CD14-positive monocyte (primary cell): ENCODE measurements around the gene BBS5. TPM values are rescaled to one million over a fixed set of nuclear protein-coding genes. Genes with fewer than 3 reads are reported as not detected.

Experiments
- DNase-seq, 3 donors: peaks; one replicate each; pipeline ENCODE4 v3.0.0-alpha.2; 2011 to 2022
- H2AFZ ChIP-seq: 2 replicates; pipeline ENCODE4 v1.6.0; 2012; ENCODE audit warnings: mild to moderate bottlenecking, low read depth, low read length, inconsistent platforms; ENCODE audit not compliant: insufficient read depth, poor library complexity, severe bottlenecking
- H3K27ac ChIP-seq, 2 donors: 1 replicate in 1 of 2; 2 replicates in 1 of 2; pipeline ENCODE4 v1.5.1; 2012 to 2013; ENCODE audit warnings: low read length in 2 of 2, control low read depth in 1 of 2, inconsistent platforms in 1 of 2, low read depth in 1 of 2, mild to moderate bottlenecking in 1 of 2
- H3K27me3 ChIP-seq, 2 donors: one replicate each; pipeline versions ENCODE4 v1.6.0 to v1.6.1; 2011 to 2013; ENCODE audit warnings: low read length in 2 of 2; ENCODE audit not compliant: control insufficient read depth in 2 of 2, insufficient read depth in 2 of 2
- H3K36me3 ChIP-seq, 2 donors: replicated peaks in 1 of 2; 1 replicate in 1 of 2; 2 replicates in 1 of 2; pipeline versions ENCODE4 v1.5.1 to v1.6.1; 2012 to 2013; ENCODE audit warnings: low read length in 2 of 2, control low read depth in 1 of 2, inconsistent platforms in 1 of 2, mild to moderate bottlenecking in 1 of 2; ENCODE audit not compliant: insufficient read depth in 2 of 2, control insufficient read depth in 1 of 2
- H3K4me1 ChIP-seq, 2 donors: 1 replicate in 1 of 2; 2 replicates in 1 of 2; pipeline versions ENCODE4 v1.5.1 to v1.6.1; 2012 to 2013; ENCODE audit warnings: low read length in 2 of 2, control low read depth in 1 of 2, inconsistent platforms in 1 of 2, mild to moderate bottlenecking in 1 of 2, moderate library complexity in 1 of 2; ENCODE audit not compliant: insufficient read depth in 2 of 2, control insufficient read depth in 1 of 2
- H3K4me2 ChIP-seq: replicated peaks from 2 replicates; pipeline ENCODE3; 2012; ENCODE audit warnings: low read length, moderate library complexity, mild to moderate bottlenecking; ENCODE audit not compliant: poor library complexity, severe bottlenecking; ENCODE audit errors: extremely low read depth
- H3K4me3 ChIP-seq, 3 experiments: fragments of 200-600 bp in 1 of 3; sonication (generic) in 1 of 3; replicated peaks in 1 of 3; 1 replicate in 2 of 3; 2 replicates in 1 of 3; pipeline ENCODE4 v1.5.1; 2011 to 2013; ENCODE audit warnings: low read length in 3 of 3, mild to moderate bottlenecking in 3 of 3, control low read depth in 2 of 3, low read depth in 2 of 3, inconsistent platforms in 1 of 3, moderate library complexity in 1 of 3
- H3K79me2 ChIP-seq: 2 replicates; pipeline ENCODE4 v1.6.0; 2012; ENCODE audit warnings: mild to moderate bottlenecking, control low read depth, inconsistent platforms, low read length, moderate library complexity; ENCODE audit not compliant: insufficient read depth
- H3K9ac ChIP-seq: 2 replicates; pipeline ENCODE4 v1.6.0; 2017; ENCODE audit warnings: low read length, mild to moderate bottlenecking; ENCODE audit not compliant: insufficient read depth, poor library complexity, severe bottlenecking
- H3K9me3 ChIP-seq, 2 donors: replicated peaks in 1 of 2; 1 replicate in 1 of 2; 2 replicates in 1 of 2; pipeline versions ENCODE4 v1.5.1 to v1.6.1; 2012 to 2013; ENCODE audit warnings: low read length in 2 of 2, control low read depth in 1 of 2; ENCODE audit not compliant: control insufficient read depth in 1 of 2, insufficient read depth in 1 of 2
- H4K20me1 ChIP-seq: 2 replicates; pipeline ENCODE4 v1.6.0; 2012; ENCODE audit warnings: mild to moderate bottlenecking, low read length, control low read depth, moderate library complexity; ENCODE audit not compliant: insufficient read depth
- H3K27ac Mint-ChIP-seq, 7 donors: one replicate each; pipeline ENCODE4 v1.8.0; 2020; ENCODE audit warnings: mild to moderate bottlenecking in 7 of 7, mixed read lengths in 7 of 7, moderate library complexity in 6 of 7, inconsistent platforms in 2 of 7
- H3K27me3 Mint-ChIP-seq, 3 donors: one replicate each; pipeline ENCODE4 v1.8.0; 2021 to 2022; ENCODE audit warnings: low read depth in 3 of 3, mild to moderate bottlenecking in 3 of 3, mixed read lengths in 3 of 3, moderate library complexity in 3 of 3, inconsistent platforms in 1 of 3
- H3K36me3 Mint-ChIP-seq, 2 donors: one replicate each; pipeline ENCODE4 v1.8.0; 2020; ENCODE audit warnings: mixed read lengths in 2 of 2, inconsistent platforms in 1 of 2, mild to moderate bottlenecking in 1 of 2
- H3K4me1 Mint-ChIP-seq: one replicate; pipeline ENCODE4 v1.8.0; 2020; ENCODE audit warnings: mild to moderate bottlenecking, mixed read lengths
- H3K4me3 Mint-ChIP-seq, 2 donors: one replicate each; pipeline ENCODE4 v1.8.0; 2020; ENCODE audit warnings: mild to moderate bottlenecking in 2 of 2, mixed read lengths in 2 of 2, moderate library complexity in 1 of 2
- H3K9me3 Mint-ChIP-seq, 7 donors: one replicate each; pipeline ENCODE4 v1.8.0; 2020 to 2022; ENCODE audit warnings: mixed read lengths in 7 of 7, mild to moderate bottlenecking in 6 of 7, moderate library complexity in 6 of 7, inconsistent platforms in 2 of 7
- intact Hi-C, 2 donors: fragments of 100-400 bp; cut with micrococcal nuclease; formaldehyde crosslinking; loops; one replicate each; pipeline versions ENCODE4 v1.15.0 to v1.15.1; 2023
- polyA plus RNA-seq, 3 donors: library from polyadenylated mRNA; depleted of rRNA in 1 of 3; unstranded in 2 of 3; stranded (reverse) in 1 of 3; fragments of 300-500 nt in 2 of 3; fragments of >200 nt in 1 of 3; fragmentation: Illumina TruSeq in 2 of 3; gene quantifications; 1 replicate in 2 of 3; 2 replicates in 1 of 3; pipeline ENCODE4 v1.2.3, GENCODE V29; 2012 to 2021
- TF ChIP-seq, protein P1 (sequence below): fragments of 200-600 bp; IDR thresholded peaks from one replicate; pipeline ENCODE4 v1.8.0; 2022; ENCODE audit warnings: antibody characterized with exemption, mild to moderate bottlenecking

The BBS5 gene
- polyA plus RNA-seq, 3 donors = 0.04 to 0.08 TPM; not detected in 1

DNA sequence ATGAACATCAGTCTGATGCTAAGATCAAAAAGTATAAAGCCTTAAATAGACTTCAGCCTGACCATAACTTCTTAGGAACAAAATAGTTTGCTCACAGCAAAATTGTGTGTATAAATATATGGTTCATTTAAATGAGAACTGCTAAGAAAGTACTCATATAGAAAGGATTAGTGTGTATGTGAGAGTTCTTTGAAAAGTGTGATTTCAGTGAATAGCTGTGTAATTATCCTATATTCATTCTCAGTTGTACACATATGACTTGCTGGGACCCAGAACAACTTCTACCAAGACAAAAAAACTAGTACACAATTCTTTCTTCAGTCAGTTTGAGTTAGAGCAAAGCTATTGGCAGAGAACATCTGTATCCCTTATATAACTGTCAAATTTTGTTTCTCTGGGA, 7.2 kb downstream of the BBS5 start:
- no peaks in the 10 kb centered on the region for H3K79me2 ChIP-seq
- H2AFZ ChIP-seq = no peak overlapping the region
- H3K4me3 ChIP-seq = no peak overlapping the region
- Mint-ChIP-seq H3K9me3 (no peaks in the 10 kb centered on the region), H3K27me3 (no peaks in the 10 kb centered on the region), H3K36me3 (no peaks in the 10 kb centered on the region), H3K27ac (no peak overlapping the region), H3K4me1 (no peaks in the 10 kb centered on the region), H3K4me3 (no peak overlapping the region)
- no peak overlapping the region for H3K4me2 ChIP-seq
- TF ChIP-seq, protein P1, sequence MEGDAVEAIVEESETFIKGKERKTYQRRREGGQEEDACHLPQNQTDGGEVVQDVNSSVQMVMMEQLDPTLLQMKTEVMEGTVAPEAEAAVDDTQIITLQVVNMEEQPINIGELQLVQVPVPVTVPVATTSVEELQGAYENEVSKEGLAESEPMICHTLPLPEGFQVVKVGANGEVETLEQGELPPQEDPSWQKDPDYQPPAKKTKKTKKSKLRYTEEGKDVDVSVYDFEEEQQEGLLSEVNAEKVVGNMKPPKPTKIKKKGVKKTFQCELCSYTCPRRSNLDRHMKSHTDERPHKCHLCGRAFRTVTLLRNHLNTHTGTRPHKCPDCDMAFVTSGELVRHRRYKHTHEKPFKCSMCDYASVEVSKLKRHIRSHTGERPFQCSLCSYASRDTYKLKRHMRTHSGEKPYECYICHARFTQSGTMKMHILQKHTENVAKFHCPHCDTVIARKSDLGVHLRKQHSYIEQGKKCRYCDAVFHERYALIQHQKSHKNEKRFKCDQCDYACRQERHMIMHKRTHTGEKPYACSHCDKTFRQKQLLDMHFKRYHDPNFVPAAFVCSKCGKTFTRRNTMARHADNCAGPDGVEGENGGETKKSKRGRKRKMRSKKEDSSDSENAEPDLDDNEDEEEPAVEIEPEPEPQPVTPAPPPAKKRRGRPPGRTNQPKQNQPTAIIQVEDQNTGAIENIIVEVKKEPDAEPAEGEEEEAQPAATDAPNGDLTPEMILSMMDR = no peak
- no peaks in the 10 kb centered on the region for H4K20me1 ChIP-seq
- DNase-seq = no peak
- H3K9ac ChIP-seq = no peak overlapping the region
- no peaks in the 10 kb centered on the region for H3K27me3 ChIP-seq
- no peaks in the 10 kb centered on the region for H3K4me1 ChIP-seq
- intact Hi-C loops = no loop called here
- no peaks in the 10 kb centered on the region for H3K36me3 ChIP-seq
- no peak overlapping the region for H3K27ac ChIP-seq
- H3K9me3 ChIP-seq = no peaks in the 10 kb centered on the region

DNA sequence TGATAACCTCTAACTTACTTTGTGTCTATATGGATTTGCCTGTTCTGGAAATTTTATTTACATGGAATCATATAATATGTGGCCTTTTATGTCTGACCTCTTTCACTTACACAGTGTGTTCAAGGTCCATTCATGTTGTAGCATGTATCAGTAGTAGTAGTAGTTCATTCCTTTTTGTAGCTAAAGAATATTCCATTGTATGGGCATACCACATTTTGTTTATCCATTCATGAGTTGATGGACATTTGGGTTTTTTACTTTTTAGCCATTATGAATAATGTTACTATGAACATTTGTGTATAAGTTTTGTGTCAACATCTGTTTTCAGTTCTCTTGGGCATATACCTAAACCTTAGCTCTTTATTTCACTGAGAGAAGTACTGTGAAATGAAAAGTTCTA, 11.5 kb downstream of the BBS5 start:
- Histone ChIP-seq H3K4me1 (no peaks in the 10 kb centered on the region), H3K27ac (no peak overlapping the region), H3K27me3 (no peaks in the 10 kb centered on the region), H3K4me3 (no peak overlapping the region), H2AFZ (no peak overlapping the region), H3K36me3 (no peaks in the 10 kb centered on the region), H3K9me3 (no peaks in the 10 kb centered on the region), H3K9ac (no peak overlapping the region), H3K4me2 (no peak overlapping the region), H4K20me1 (no peaks in the 10 kb centered on the region), H3K79me2 (no peaks in the 10 kb centered on the region)
- intact Hi-C loops = no loop called here
- Mint-ChIP-seq H3K27ac (no peak overlapping the region), H3K4me1 (no peaks in the 10 kb centered on the region), H3K27me3 (no peaks in the 10 kb centered on the region), H3K4me3 (no peak overlapping the region), H3K9me3 (no peaks in the 10 kb centered on the region), H3K36me3 (no peaks in the 10 kb centered on the region)
- no peak for DNase-seq
- TF ChIP-seq, protein P1 = no peak
